ENCODE data around the gene SLC35E1. TPM values are rescaled to one million over a fixed set of nuclear protein-coding genes. Genes with fewer than 3 reads are reported as not detected.

SLC35E1 gene
- polyA plus RNA-seq, 1 of the 3 experiments (the other 2 are of a cell fraction), result 23.5 TPM

GRCh38 chr19:16581145-16581970 lies 9.1 kb upstream of the SLC35E1 start:
- 63% methylated on average over 6 of the region's 12 CpGs for WGBS (ENCODE audit: low lambda C conversion rate)
- Histone ChIP-seq H3K79me2 (ENCODE audit: insufficient read depth) (peaks cover 98% of the 10 kb centered on the region), H3K4me3 (ENCODE audit: low read depth in 2 of 2, low read length in 1 of 2) (no peak overlapping the region), H3K27ac (ENCODE audit: low read depth in 2 of 2, low read length in 1 of 2) (peak overlapping the region in 1 of 2 experiments; percentile 76; a peak in 2 of 4 replicates), H4K20me1 (ENCODE audit: insufficient read depth) (peaks cover 96% of the 10 kb centered on the region), H2AFZ (ENCODE audit: low read depth) (no peak overlapping the region), H3K27me3 (ENCODE audit: insufficient read depth) (no peaks in the 10 kb centered on the region), H3K9me3 (no peaks in the 10 kb centered on the region), H3K4me1 (ENCODE audit: control insufficient read depth in 1 of 2, insufficient read depth in 2 of 2, low read depth in 1 of 2, low read length in 1 of 2) (peaks cover 24 to 54% of the 10 kb centered on the region in 2 experiments; a peak in 3 of 4 replicates), H3K9me2 (no peaks in the 10 kb centered on the region), H3K36me3 (replicated peaks in 1 of 2; ENCODE audit: control insufficient read depth in 1 of 2, insufficient read depth in 2 of 2, low read length in 1 of 2) (peaks cover 4 to 27% of the 10 kb centered on the region in 2 experiments), H3K9ac (no peak overlapping the region), H3K4me2 (no peak overlapping the region), H3F3A (replicated peaks; ENCODE audit: insufficient read depth) (peaks cover 8% of the 10 kb centered on the region)
- POLR2A ChIA-PET, result interaction anchor here (0.5 to 1.7 kb wide), 2 partner anchors 8 to 119 kb away, joined by 4 to 7 read pairs; no protein-coding TSS in a partner anchor
- CTCF ChIA-PET, result no interaction called here
- DNase-seq, result no peak
- TF ChIP-seq MEF2A (IDR thresholded peaks at IDR 0.05; ENCODE audit: borderline replicate concordance, low read depth) (no peak), RXRA (IDR thresholded peaks at IDR 0.05; ENCODE audit: borderline replicate concordance, low read depth) (no peak), TAF1 (IDR thresholded peaks at IDR 0.05; ENCODE audit: borderline replicate concordance, low read depth, low read length) (no peak)

GRCh38 chr19:16579381-16579780 lies 7.2 kb upstream of the SLC35E1 start:
- Histone ChIP-seq H3K4me2 (no peak overlapping the region), H3K9ac (no peak overlapping the region), H3K4me3 (ENCODE audit: low read depth in 2 of 2, low read length in 1 of 2) (no peak overlapping the region), H3K9me3 (no peaks in the 10 kb centered on the region), H3K79me2 (ENCODE audit: insufficient read depth) (peaks cover 98% of the 10 kb centered on the region), H4K20me1 (ENCODE audit: insufficient read depth) (peaks cover 95% of the 10 kb centered on the region), H3K4me1 (ENCODE audit: control insufficient read depth in 1 of 2, insufficient read depth in 2 of 2, low read depth in 1 of 2, low read length in 1 of 2) (peaks cover 14 to 43% of the 10 kb centered on the region in 2 experiments; a peak in 3 of 4 replicates), H3K27ac (ENCODE audit: low read depth in 2 of 2, low read length in 1 of 2) (no peak overlapping the region), H3K9me2 (no peaks in the 10 kb centered on the region), H3F3A (replicated peaks; ENCODE audit: insufficient read depth) (peaks cover under 1% of the 10 kb centered on the region), H3K36me3 (replicated peaks in 1 of 2; ENCODE audit: control insufficient read depth in 1 of 2, insufficient read depth in 2 of 2, low read length in 1 of 2) (peaks cover 9 to 45% of the 10 kb centered on the region in 2 experiments), H2AFZ (ENCODE audit: low read depth) (no peak overlapping the region), H3K27me3 (ENCODE audit: insufficient read depth) (no peaks in the 10 kb centered on the region)
- TF ChIP-seq TAF1 (IDR thresholded peaks at IDR 0.05; ENCODE audit: borderline replicate concordance, low read depth, low read length) (no peak), NFIC (IDR thresholded peaks at IDR 0.05; ENCODE audit: borderline replicate concordance) (no peak), GATA2 (CRISPR knock-in tag; IDR thresholded peaks at IDR 0.05) (no peak), FOXJ3 (CRISPR knock-in tag; IDR thresholded peaks at IDR 0.05) (no peak)
- DNase-seq, result no peak
- POLR2A ChIA-PET, result no interaction called here
- WGBS (ENCODE audit: low lambda C conversion rate), result 95% methylated on average over 4 of the region's 4 CpGs
- CTCF ChIA-PET, result no interaction called here

DNA sequence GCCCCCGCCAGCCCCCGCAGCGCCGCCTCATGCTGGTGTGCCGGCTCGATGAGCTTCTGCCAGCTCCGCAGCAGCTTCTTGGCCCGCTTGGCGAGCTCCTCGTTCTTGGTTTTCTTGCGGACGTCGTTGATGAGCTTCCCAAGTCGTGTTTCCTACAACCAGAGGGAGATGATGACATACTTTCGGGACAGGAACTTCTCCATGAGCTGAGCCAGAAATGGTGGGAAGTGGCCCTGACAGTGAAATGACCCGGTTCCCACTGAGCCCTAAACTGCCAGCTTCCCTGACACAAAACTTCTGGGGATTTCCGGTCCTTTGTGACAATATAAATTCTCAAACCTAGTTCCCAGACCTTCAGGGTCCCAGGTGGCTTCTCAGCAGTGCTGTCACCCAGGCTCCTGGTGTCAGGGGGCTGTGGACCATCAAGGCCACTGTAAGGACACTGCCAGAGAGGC lies 5.3 kb upstream of the SLC35E1 start:
- peaks cover 86% of the 10 kb centered on the region for H4K20me1 ChIP-seq (ENCODE audit: insufficient read depth)
- TF ChIP-seq NFIC (IDR thresholded peaks at IDR 0.05; ENCODE audit: borderline replicate concordance) (no peak), TCF12 (IDR thresholded peaks at IDR 0.05) (no peak)
- POLR2A ChIA-PET, result no interaction called here
- CTCF ChIA-PET, result interaction anchor here (1.2 kb wide), 1 partner anchor 10 kb away, joined by 6 read pairs; no protein-coding TSS in a partner anchor
- H2AFZ ChIP-seq (ENCODE audit: low read depth), result no peak overlapping the region
- no peak overlapping the region for H3K27ac ChIP-seq (ENCODE audit: low read depth in 2 of 2, low read length in 1 of 2)
- 87% methylated on average over 16 of the region's 17 CpGs for WGBS (ENCODE audit: low lambda C conversion rate)
- peaks cover 17 to 48% of the 10 kb centered on the region in 2 experiments for H3K36me3 ChIP-seq (replicated peaks in 1 of 2; ENCODE audit: control insufficient read depth in 1 of 2, insufficient read depth in 2 of 2, low read length in 1 of 2)
- no peaks in the 10 kb centered on the region for H3K9me2 ChIP-seq
- no peak overlapping the region for H3K9ac ChIP-seq
- H3K9me3 ChIP-seq, result no peaks in the 10 kb centered on the region
- H3K4me3 ChIP-seq (ENCODE audit: low read depth in 2 of 2, low read length in 1 of 2), result no peak overlapping the region
- H3K27me3 ChIP-seq (ENCODE audit: insufficient read depth), result no peaks in the 10 kb centered on the region
- H3K4me1 ChIP-seq (ENCODE audit: control insufficient read depth in 1 of 2, insufficient read depth in 2 of 2, low read depth in 1 of 2, low read length in 1 of 2), result peaks cover 10 to 40% of the 10 kb centered on the region in 2 experiments; a peak in 3 of 4 replicates
- no peaks in the 10 kb centered on the region for H3F3A ChIP-seq (replicated peaks; ENCODE audit: insufficient read depth)
- H3K79me2 ChIP-seq (ENCODE audit: insufficient read depth), result peaks cover 98% of the 10 kb centered on the region
- no peak overlapping the region for H3K4me2 ChIP-seq
- DNase-seq, result no peak
